ENCODE results near the gene WNT3A.

The WNT3A gene

GRCh38 chr1:228104526-228105269 is 97.9 kb downstream of the WNT3A start:
- no peak for DNase-seq

- no peak for DNase-seq
These were observed 98.6 kb downstream of the WNT3A start for GRCh38 chr1:228105270-228105995.

- DNase-seq: no peak
These were observed 99.4 kb downstream of the WNT3A start for GRCh38 chr1:228105996-228106799.

- DNase-seq: no peak
These were observed 99.9 kb downstream of the WNT3A start for GRCh38 chr1:228106800-228107054.

GRCh38 chr1:228107636-228108035 is 100.8 kb downstream of the WNT3A start:
- DNase-seq: no peak

- DNase-seq: no peak
These were observed 101.4 kb downstream of the WNT3A start for GRCh38 chr1:228108055-228108690.

- DNase-seq: no peak
These were observed 101.9 kb downstream of the WNT3A start for GRCh38 chr1:228108742-228109072.

- DNase-seq: peak; percentile 96
These were observed 102.5 kb downstream of the WNT3A start, which contains the start of gene MRPL55 for GRCh38 chr1:228109073-228109961. TSS of gene MRPL55 (minus strand) at chr1:228109299. CDS start at chr1:228108260, 1,039 bp downstream.

GRCh38 chr1:228109962-228110488 is 103.2 kb downstream of the WNT3A start:
- DNase-seq: no peak

GRCh38 chr1:228110556-228110955 is 103.8 kb downstream of the WNT3A start:
- DNase-seq: no peak

Data from NCI-H1092 (cell line).